GM12801 (cell line): ENCODE results near the gene KRT86.

Experiments
- TF ChIP-seq, protein P1 (sequence below): IDR thresholded peaks from one replicate; pipeline ENCODE4 v1.5.1; 2011; ENCODE audit warnings: control low read depth; ENCODE audit not compliant: insufficient read length; ENCODE audit errors: extremely low read depth

The KRT86 gene

DNA sequence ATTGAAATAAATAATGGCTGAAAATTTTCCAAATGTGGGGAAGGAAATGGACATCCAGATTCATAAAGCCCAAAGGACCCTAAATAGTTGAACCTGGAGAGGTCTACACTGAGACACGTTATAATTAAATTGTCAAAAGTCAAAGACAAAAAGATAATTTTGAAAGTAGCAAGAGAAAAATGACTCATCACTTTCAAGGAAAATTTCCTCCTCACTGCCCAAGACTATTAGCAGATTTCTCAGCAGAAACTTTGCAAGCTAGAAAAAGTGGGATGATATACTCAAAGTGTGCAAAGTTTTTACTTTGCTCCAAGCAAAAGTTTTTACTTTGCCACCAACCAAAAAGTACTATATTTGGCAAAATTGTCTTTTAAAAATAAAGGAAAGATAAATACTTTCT, 62.6 kb downstream of the KRT86 start:
- TF ChIP-seq, protein P1, sequence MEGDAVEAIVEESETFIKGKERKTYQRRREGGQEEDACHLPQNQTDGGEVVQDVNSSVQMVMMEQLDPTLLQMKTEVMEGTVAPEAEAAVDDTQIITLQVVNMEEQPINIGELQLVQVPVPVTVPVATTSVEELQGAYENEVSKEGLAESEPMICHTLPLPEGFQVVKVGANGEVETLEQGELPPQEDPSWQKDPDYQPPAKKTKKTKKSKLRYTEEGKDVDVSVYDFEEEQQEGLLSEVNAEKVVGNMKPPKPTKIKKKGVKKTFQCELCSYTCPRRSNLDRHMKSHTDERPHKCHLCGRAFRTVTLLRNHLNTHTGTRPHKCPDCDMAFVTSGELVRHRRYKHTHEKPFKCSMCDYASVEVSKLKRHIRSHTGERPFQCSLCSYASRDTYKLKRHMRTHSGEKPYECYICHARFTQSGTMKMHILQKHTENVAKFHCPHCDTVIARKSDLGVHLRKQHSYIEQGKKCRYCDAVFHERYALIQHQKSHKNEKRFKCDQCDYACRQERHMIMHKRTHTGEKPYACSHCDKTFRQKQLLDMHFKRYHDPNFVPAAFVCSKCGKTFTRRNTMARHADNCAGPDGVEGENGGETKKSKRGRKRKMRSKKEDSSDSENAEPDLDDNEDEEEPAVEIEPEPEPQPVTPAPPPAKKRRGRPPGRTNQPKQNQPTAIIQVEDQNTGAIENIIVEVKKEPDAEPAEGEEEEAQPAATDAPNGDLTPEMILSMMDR = no peak

DNA sequence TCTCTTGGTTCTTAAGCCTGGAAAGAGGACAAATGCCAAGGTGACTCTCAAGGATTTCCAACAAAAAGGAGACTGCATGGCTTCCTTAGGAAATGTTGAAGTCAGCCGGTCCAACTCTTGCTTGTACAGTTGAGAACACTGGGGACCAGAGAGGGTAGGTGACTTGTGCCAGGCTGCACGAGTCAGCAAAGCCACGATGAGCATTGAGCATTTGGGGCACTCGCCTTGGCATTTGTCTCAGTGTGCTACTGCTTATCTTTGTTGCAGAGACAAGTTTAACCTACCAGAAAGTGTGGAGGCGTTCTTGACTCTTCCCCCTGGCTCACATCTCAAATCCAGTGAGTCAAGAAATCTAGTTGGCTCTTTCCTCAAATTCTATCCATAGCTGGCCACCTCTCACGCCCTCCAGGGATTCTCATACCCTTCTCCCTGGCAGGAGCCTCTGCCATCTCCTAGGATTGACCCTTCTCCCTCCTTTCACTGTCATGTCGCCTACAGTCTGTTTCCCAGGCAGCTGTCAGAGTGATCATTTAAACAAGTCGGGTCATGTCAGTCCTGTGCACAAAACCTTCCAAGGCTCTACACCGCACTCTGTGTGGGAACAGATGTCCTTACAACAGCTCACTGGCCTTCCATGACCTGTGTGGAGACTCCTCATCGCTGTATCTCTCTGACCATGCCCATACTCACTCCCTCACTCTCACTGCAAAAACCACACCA, 64.0 kb downstream of the KRT86 start:
- TF ChIP-seq, protein P1 = no peak

DNA sequence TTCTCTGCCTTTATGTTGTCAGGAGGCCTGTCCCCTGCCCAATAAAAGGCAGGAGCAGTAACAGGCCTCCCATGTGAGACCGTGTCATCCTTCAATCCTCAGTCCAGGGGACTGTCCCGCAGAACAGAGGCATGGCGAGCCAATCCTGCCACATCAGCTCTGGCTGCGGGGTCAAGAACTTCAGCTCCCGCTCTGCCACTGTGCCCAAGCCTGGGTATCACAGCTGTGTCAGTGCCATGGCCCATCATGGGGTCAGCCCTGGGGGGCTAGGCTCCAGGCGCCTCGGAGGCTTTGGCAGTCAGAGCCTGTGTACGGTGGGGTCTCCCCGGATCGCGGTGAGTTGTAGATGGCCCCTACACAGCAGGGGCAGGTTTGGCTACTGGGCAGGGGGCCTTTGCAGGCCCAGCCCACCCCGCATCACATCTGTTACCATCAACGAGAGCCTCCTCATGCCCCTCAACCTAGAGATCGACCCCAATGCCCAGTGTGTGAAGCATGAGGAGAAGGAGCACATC, 66.7 kb downstream of the KRT86 start:
- TF ChIP-seq, protein P1 = no peak

DNA sequence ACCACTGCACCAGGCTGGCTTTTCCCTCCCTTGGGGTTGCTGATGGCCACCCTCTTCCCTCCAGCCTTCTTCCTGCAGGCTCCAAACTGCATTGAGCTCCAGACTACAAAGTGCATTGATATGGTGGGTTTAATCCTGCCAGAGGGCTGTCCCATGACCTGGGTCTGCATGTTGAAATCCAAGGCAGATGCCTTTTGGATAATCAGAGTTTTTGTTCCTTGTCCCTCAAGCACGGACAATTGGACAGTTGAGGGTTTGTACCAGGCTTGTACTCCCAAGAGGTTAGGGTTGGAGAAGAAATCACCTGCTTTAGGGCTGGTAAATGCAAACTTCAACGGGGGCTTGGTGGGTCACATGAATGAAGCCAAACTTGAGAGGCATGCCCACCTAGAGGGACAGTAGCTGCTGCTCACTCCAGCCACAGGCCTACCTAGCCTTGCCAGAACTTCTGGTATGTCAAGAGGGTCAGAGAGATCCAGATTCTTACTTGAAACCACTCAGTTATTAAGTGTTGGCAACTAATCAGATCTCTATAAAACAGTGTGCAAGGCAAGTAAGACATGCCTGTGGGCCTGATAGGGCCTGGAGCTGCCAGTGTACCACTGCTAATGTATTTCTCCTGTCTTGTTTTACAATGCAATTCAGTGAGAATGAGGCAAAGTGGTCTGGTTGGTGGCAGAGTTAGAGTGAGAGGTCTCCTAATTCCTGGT, 68.5 kb downstream of the KRT86 start:
- TF ChIP-seq, protein P1 = no peak

DNA sequence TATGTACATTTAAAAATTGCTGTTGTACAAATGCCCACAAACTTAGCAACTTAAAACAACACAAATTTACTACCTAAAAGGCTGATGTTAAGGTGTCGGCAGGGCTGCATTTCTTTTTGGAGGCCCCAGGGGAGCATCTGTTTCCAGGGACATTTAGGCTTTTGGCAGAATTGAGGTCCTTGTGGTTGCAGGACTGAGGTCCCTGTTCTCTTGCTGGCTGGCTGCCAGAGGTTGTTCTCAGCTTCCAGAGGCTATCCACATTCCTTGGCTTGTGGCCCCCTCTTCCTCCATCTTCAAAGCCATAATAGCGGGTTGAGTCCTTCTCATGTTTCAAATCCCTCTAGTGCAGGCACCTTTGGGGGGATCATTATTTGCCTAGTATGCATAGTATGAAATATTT, 69.1 kb downstream of the KRT86 start:
- TF ChIP-seq, protein P1 = no peak

DNA sequence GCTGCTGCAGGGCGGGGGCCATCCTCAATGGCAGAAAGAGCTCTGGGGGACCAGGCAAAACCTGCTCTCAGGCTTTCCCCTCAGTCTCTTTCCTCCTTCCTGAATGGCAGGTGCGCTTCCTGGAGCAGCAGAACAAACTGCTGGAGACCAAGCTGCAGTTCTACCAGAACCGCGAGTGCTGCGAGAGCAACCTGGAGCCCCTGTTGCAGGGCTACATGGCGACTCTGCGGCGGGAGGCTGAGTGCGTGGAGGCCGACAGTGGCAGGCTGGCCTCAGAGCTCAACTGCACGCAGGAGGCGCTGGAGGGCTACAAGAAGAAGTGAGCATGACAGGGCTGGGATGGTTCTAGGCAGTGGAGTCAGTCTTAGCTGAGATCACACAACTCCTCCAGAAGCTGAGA, 69.7 kb downstream of the KRT86 start:
- TF ChIP-seq, protein P1 = no peak

DNA sequence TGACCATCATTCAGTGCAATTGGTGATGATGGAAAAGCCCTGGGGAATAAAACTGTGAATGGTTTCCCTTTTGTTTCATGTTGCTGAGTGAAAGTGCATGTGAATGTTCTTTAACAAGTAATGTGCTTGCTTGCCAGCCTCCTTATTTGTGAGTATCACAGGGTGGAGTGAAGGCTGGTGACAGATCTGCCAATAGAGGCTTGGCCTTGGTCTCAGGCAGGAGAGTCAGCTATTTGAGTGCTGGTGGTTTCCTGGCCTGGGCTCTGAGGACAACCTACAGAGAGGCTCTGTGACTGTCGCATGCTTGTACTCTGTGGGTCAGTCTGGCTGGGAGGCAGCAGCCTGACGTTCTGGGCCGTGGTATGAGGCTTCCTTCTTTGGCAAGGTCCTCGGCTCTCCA, 72.1 kb downstream of the KRT86 start:
- TF ChIP-seq, protein P1 = no peak
